Smooth muscle cell of the umbilical artery (primary cell): ENCODE results near the gene GRIN2A. TPM values are rescaled to one million over a fixed set of nuclear protein-coding genes. Genes with fewer than 3 reads are reported as not detected.

Source experiments
- total RNA-seq: library from RNA; depleted of rRNA; stranded (reverse); fragments of >200 nt; gene quantifications from 2 replicates; pipeline ENCODE4 v1.2.3, GENCODE V29; 2014

GRIN2A gene
- total RNA-seq: not detected in 2 replicates

GRCh38 chr16:10182222-10183053 is at the start of gene GRIN2A:
Gene GRIN2A, minus strand, starts transcription at chr16:10182428. Its CDS starts 2,017 bp downstream, at chr16:10180411.

Other genes starting within 250 kb of the GRIN2A start
- 2.0 and 4.8 TPM in 2 replicates for gene ATF7IP2, start 203.6 kb upstream of the GRIN2A start, total RNA-seq